Pancreas (tissue), 10 donors: ENCODE measurements around the gene IRAK1. TPM values are rescaled to one million over a fixed set of nuclear protein-coding genes. Genes with fewer than 3 reads are reported as not detected.

Source experiments
- ATAC-seq, 4 donors: fragments of 200-7000 bp; cut with Tn5 transposase; one replicate each; pipeline versions ENCODE4 v1.8.0 to v1.9.1; 2020; ENCODE audit warnings: mild to moderate bottlenecking in 4 of 4, moderate library complexity in 4 of 4
- DNase-seq, 6 donors: peaks; one replicate each; pipeline ENCODE4 v3.0.0-alpha.2; 2020
- FAIRE-seq: peaks from 2 replicates; lab custom pipeline; 2012; peaks lifted over from hg19 to GRCh38; lab: Jason Lieb, UNC
- H3K27ac ChIP-seq, 4 donors: fragments of 200-600 bp; sonication (generic); 1 replicate in 3 of 4; 2 replicates in 1 of 4; pipeline versions ENCODE4 v1.5.0 to v1.8.0; 2020
- H3K27me3 ChIP-seq, 4 donors: fragments of 200-600 bp; one replicate each; pipeline ENCODE4 v1.8.0; 2021
- H3K36me3 ChIP-seq, 3 donors: fragments of 200-600 bp; sonication (generic) in 1 of 3; one replicate each; pipeline versions ENCODE4 v1.5.0 to v1.8.0; 2020 to 2021
- H3K4me1 ChIP-seq, 3 donors: fragments of 200-600 bp; one replicate each; pipeline ENCODE4 v1.8.0; 2021
- H3K4me3 ChIP-seq, 4 donors: fragments of 200-600 bp; sonication (generic) in 2 of 4; one replicate each; pipeline versions ENCODE4 v1.5.0 to v1.8.0; 2020 to 2021
- H3K9me3 ChIP-seq, 4 donors: fragments of 200-600 bp; one replicate each; pipeline ENCODE4 v1.8.0; 2021
- CTCF ChIP-seq, 4 donors: fragments of 200-600 bp; sonication (generic) in 3 of 4; IDR thresholded peaks; one replicate each; pipeline versions ENCODE4 v1.5.0 to v1.8.0; 2021; ENCODE audit warnings: antibody characterized with exemption in 4 of 4
- whole genome bisulfite sequencing, 2 donors: extraction: QIAGEN DNeasy Blood & Tissue Kit; methylation state at CpG; one replicate each; pipeline ENCODE4 v1.1.7; 2013; 5-methylcytosine and 5-hydroxymethylcytosine counted together
- intact Hi-C, 3 donors: fragments of 100-400 bp; cut with DNase I; formaldehyde crosslinking; loops; one replicate each; pipeline versions ENCODE4 v1.11.1 to v1.14.2; 2022
- polyA plus RNA-seq, 2 donors: library from polyadenylated mRNA; stranded (reverse); fragments of 200-250 nt; gene quantifications; one replicate each; pipeline ENCODE4 v1.2.3, GENCODE V29; 2013
- total RNA-seq, 6 donors: library from RNA; stranded (reverse); fragmentation: NEBNext Ultra II Directional in 4 of 6; extraction: Animal tissue kit (Norgen Biotek cat#: 25700) in 4 of 6; gene quantifications; one replicate each; pipeline versions ENCODE4 v1.2.1 to v1.2.4, GENCODE V29; 2021 to 2023
- donor health status: healthy with polysubstance abuse.
- donor health status: DM: no; HTN: no; CAD: no; lungs with moderate emphysema.
- donor health status: DM: no; HTN: no; CAD: no.
- donor health status: control.
- donor health status: control.
- donor health status: Bipolar disorder and iron deficiency.
- donor health status: DM: yes; HTN: yes; CAD: no.
- donor health status: DM: no; HTN: no; CAD: no.
- donor health status: DM: no; HTN: no; CAD: no.
- donor health status: DM: yes; HTN: yes; CAD: no.

IRAK1 gene
- total and polyA plus RNA-seq, 8 donors = 35.8 to 103 (median 60.4) TPM

GRCh38 chrX:154015581-154016264 lies 4.0 kb downstream of the IRAK1 start:
- intact Hi-C loops = no loop called here
- no peaks in the 10 kb centered on the region for H3K36me3 ChIP-seq
- WGBS, 2 donors = 71 to 80% methylated on average over 14 to 16 of the region's 16 CpGs
- no peak for TF ChIP-seq CTCF (IDR thresholded peaks at IDR 0.05)
- peaks cover 0 to 5% (median 0%) of the 10 kb centered on the region in 3 donors for H3K4me1 ChIP-seq
- H3K27ac ChIP-seq = no peak overlapping the region
- H3K9me3 ChIP-seq = no peaks in the 10 kb centered on the region
- FAIRE-seq = no peak
- no peak for ATAC-seq
- peaks cover 0 to 4% (median 0%) of the 10 kb centered on the region in 4 donors for H3K27me3 ChIP-seq
- peak in 1 of 6 donors; percentile 64 for DNase-seq
- no peak overlapping the region for H3K4me3 ChIP-seq

- TF ChIP-seq CTCF (IDR thresholded peaks at IDR 0.05) = no peak
- Histone ChIP-seq H3K27me3 (peaks cover 0 to 4% (median 0%) of the 10 kb centered on the region in 4 donors), H3K36me3 (no peaks in the 10 kb centered on the region), H3K27ac (no peak overlapping the region), H3K4me1 (peaks cover 0 to 5% (median 0%) of the 10 kb centered on the region in 3 donors), H3K4me3 (no peak overlapping the region), H3K9me3 (no peaks in the 10 kb centered on the region)
- ATAC-seq = no peak
- WGBS, 2 donors = 80 to 88% methylated on average over 24 of the region's 24 CpGs
- peak in 1 of 6 donors; percentile 70 for DNase-seq
- intact Hi-C loops = no loop called here
- FAIRE-seq = no peak
Observed at GRCh38 chrX:154014429-154015380, 5.0 kb downstream of the IRAK1 start.

GRCh38 chrX:154013614-154014360 lies 5.9 kb downstream of the IRAK1 start:
- DNase-seq (peak in 1 of 6 donors; percentile 70), FAIRE-seq (no peak), ATAC-seq (peak; percentile 44 to 74 (median 66))
- no peak overlapping the region for H3K4me3 ChIP-seq
- peak overlapping the region in 2 of 4 donors; percentile 27 to 37 for H3K27ac ChIP-seq
- H3K36me3 ChIP-seq = no peaks in the 10 kb centered on the region
- intact Hi-C loops = no loop called here
- H3K4me1 ChIP-seq = peaks cover 0 to 5% (median 0%) of the 10 kb centered on the region in 3 donors
- H3K27me3 ChIP-seq = peaks cover 0 to 4% (median 0%) of the 10 kb centered on the region in 4 donors
- TF ChIP-seq CTCF (IDR thresholded peaks at IDR 0.05) = peak; percentile 81 to 91 (median 88)
- WGBS, 2 donors = 39 to 43% methylated on average over 20 of the region's 20 CpGs
- H3K9me3 ChIP-seq = no peaks in the 10 kb centered on the region

- H3K4me1 ChIP-seq = peaks cover 0 to 5% (median 0%) of the 10 kb centered on the region in 3 donors
- no peak for FAIRE-seq
- TF ChIP-seq CTCF (IDR thresholded peaks at IDR 0.05) = no peak
- H3K27me3 ChIP-seq = peaks cover 0 to 4% (median 0%) of the 10 kb centered on the region in 4 donors
- WGBS, 2 donors = 56 to 65% methylated on average over 17 of the region's 17 CpGs
- peak in 1 of 4 donors; percentile 8 for ATAC-seq
- no peaks in the 10 kb centered on the region for H3K9me3 ChIP-seq
- no peak overlapping the region for H3K4me3 ChIP-seq
- intact Hi-C loops = no loop called here
- peak in 1 of 6 donors; percentile 71 for DNase-seq
- H3K36me3 ChIP-seq = no peaks in the 10 kb centered on the region
- H3K27ac ChIP-seq = peak overlapping the region in 3 of 4 donors; percentile 27 to 55 (median 37)
Observed at GRCh38 chrX:154013001-154013421, 6.7 kb downstream of the IRAK1 start.
